Measurements from ENCODE around the gene NSD2. TPM values are rescaled to one million over a fixed set of nuclear protein-coding genes. Genes with fewer than 3 reads are reported as not detected.

Gene NSD2
- total RNA-seq, 1 experiment from 2014 or later, result 128 TPM

DNA sequence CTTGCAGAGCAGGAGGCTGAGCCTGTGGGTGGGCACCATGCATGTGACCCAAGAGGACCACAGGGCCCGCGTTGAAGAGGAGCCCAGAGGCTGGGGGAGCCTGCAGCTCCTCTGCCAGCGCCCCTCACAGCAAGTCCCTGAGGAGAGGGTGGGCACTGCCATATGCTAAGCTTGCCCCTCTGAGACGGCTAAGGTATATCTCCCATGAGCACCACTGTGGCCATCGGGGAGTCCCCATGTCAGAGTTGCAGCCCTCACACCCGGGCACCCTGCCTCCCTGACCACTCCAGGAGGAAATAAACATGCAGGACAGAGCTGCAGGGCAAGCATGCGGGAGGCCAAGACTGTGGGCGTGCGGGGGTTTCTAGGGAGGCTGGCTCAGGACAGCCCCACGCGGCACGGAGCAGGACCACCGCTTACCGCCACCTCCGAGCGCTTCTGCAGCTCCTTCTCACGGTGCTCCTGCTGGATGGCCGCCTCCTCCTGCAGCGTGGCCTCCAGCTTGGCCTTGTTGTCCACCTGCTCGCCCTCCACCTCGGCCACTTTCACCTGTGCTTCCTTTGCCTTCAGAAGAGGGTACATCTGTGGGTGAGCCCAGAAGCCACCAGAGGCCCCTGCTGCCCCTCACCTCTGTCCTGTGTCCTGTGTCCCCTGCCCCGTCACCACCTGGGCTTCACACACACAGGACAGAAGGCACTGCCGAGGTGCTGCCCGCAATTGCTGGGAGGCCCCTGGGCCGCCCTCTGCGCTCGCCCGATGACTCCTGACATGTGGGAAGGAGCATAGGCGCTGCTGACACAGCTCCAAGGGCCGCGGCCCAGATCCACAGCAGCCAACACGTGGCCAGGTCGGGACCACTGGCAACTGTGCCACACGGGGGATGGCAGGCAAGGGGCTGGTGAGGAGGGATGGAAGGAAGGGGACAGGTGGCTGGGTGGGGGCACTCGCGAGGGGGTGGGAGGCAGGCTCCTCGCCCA lies 48.3 kb upstream of the NSD2 start (continued):
- TF ChIP-seq, protein P1, sequence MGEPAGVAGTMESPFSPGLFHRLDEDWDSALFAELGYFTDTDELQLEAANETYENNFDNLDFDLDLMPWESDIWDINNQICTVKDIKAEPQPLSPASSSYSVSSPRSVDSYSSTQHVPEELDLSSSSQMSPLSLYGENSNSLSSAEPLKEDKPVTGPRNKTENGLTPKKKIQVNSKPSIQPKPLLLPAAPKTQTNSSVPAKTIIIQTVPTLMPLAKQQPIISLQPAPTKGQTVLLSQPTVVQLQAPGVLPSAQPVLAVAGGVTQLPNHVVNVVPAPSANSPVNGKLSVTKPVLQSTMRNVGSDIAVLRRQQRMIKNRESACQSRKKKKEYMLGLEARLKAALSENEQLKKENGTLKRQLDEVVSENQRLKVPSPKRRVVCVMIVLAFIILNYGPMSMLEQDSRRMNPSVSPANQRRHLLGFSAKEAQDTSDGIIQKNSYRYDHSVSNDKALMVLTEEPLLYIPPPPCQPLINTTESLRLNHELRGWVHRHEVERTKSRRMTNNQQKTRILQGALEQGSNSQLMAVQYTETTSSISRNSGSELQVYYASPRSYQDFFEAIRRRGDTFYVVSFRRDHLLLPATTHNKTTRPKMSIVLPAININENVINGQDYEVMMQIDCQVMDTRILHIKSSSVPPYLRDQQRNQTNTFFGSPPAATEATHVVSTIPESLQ (CRISPR knock-in tag; IDR thresholded peaks at IDR 0.05), result no peak
- TF ChIP-seq GTF2I (CRISPR knock-in tag; conservative IDR thresholded peaks at IDR 0.05) (no peak), PRRX2 (CRISPR knock-in tag; IDR thresholded peaks at IDR 0.05) (no peak), NR3C1 (CRISPR knock-in tag; conservative IDR thresholded peaks at IDR 0.05; ENCODE audit: low read depth) (no peak), ZNF138 (CRISPR knock-in tag; conservative IDR thresholded peaks at IDR 0.05) (no peak)

- Mint-ChIP-seq H3K36me3 (peaks cover 43% of the 10 kb centered on the region), H3K9me3 (no peaks in the 10 kb centered on the region), H3K27me3 (ENCODE audit: low read depth) (no peaks in the 10 kb centered on the region), H3K4me1 (no peaks in the 10 kb centered on the region), H3K4me3 (no peak overlapping the region), H3K27ac (no peak overlapping the region)
- ChIA-PET POLR2A (no interaction called here), CTCF (no interaction called here)
- TF ChIP-seq ZSCAN18 (CRISPR knock-in tag; IDR thresholded peaks at IDR 0.05) (no peak), ZNF423 (CRISPR knock-in tag; IDR thresholded peaks at IDR 0.05) (no peak), NR2C2 (CRISPR knock-in tag; IDR thresholded peaks at IDR 0.05) (no peak)
- TF ChIP-seq, protein P2, sequence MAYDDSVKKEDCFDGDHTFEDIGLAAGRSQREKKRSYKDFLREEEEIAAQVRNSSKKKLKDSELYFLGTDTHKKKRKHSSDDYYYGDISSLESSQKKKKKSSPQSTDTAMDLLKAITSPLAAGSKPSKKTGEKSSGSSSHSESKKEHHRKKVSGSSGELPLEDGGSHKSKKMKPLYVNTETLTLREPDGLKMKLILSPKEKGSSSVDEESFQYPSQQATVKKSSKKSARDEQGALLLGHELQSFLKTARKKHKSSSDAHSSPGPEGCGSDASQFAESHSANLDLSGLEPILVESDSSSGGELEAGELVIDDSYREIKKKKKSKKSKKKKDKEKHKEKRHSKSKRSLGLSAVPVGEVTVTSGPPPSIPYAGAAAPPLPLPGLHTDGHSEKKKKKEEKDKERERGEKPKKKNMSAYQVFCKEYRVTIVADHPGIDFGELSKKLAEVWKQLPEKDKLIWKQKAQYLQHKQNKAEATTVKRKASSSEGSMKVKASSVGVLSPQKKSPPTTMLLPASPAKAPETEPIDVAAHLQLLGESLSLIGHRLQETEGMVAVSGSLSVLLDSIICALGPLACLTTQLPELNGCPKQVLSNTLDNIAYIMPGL (CRISPR knock-in tag; IDR thresholded peaks at IDR 0.05), result no peak
- DNase-seq (ENCODE audit: low spot score) (no peak), ATAC-seq (no peak)
These were observed 47.7 kb upstream of the NSD2 start for GRCh38 chr4:1823545-1823932.

GRCh38 chr4:1824746-1825145 lies 46.4 kb upstream of the NSD2 start:
- Mint-ChIP-seq H3K27ac (no peak overlapping the region), H3K36me3 (peaks cover 41% of the 10 kb centered on the region), H3K9me3 (peaks cover 5% of the 10 kb centered on the region), H3K27me3 (ENCODE audit: low read depth) (peaks cover 3% of the 10 kb centered on the region), H3K4me1 (peaks cover 5% of the 10 kb centered on the region), H3K4me3 (no peak overlapping the region)
- no peak for DNase-seq (ENCODE audit: low spot score)
- ChIA-PET POLR2A (no interaction called here), CTCF (no interaction called here)
- no peak for TF ChIP-seq TP53 (CRISPR knock-in tag; IDR thresholded peaks at IDR 0.05)
- TF ChIP-seq NFATC4 (CRISPR knock-in tag; IDR thresholded peaks at IDR 0.05), result no peak
- TF ChIP-seq MXD4 (CRISPR knock-in tag; IDR thresholded peaks at IDR 0.05; ENCODE audit: borderline replicate concordance), result no peak
- no peak for TF ChIP-seq TCF7 (CRISPR knock-in tag; IDR thresholded peaks at IDR 0.05; ENCODE audit: low read depth)
- no peak for TF ChIP-seq PRRX2 (CRISPR knock-in tag; IDR thresholded peaks at IDR 0.05)
- no peak for TF ChIP-seq OVOL2 (CRISPR knock-in tag; IDR thresholded peaks at IDR 0.05; ENCODE audit: borderline replicate concordance)
- no peak for TF ChIP-seq GABPB1 (CRISPR knock-in tag; IDR thresholded peaks at IDR 0.05)
- TF ChIP-seq MYBL2 (CRISPR knock-in tag; IDR thresholded peaks at IDR 0.05), result no peak
- no peak for TF ChIP-seq IRF2 (CRISPR knock-in tag; IDR thresholded peaks at IDR 0.05; ENCODE audit: borderline replicate concordance, low read depth)
- no peak for TF ChIP-seq ZNF232 (CRISPR knock-in tag; IDR thresholded peaks at IDR 0.05)
- no peak for ATAC-seq

Data from WTC11 (cell line).